HG03135 (cell line): ENCODE measurements around the gene R3HCC1L.
"Not testable (repeated sequence)": the region's sequence is repeated elsewhere in the genome, so short reads cannot be mapped to it uniquely, and the experiment has no call there.

ENCODE experiments used
- ATAC-seq: cut with Tn5 transposase; IDR thresholded peaks from one replicate; pipeline ENCODE4 v1.9.1; 2021; ENCODE audit warnings: mild to moderate bottlenecking, moderate library complexity; ENCODE audit not compliant: unreplicated experiment

Gene R3HCC1L

DNA sequence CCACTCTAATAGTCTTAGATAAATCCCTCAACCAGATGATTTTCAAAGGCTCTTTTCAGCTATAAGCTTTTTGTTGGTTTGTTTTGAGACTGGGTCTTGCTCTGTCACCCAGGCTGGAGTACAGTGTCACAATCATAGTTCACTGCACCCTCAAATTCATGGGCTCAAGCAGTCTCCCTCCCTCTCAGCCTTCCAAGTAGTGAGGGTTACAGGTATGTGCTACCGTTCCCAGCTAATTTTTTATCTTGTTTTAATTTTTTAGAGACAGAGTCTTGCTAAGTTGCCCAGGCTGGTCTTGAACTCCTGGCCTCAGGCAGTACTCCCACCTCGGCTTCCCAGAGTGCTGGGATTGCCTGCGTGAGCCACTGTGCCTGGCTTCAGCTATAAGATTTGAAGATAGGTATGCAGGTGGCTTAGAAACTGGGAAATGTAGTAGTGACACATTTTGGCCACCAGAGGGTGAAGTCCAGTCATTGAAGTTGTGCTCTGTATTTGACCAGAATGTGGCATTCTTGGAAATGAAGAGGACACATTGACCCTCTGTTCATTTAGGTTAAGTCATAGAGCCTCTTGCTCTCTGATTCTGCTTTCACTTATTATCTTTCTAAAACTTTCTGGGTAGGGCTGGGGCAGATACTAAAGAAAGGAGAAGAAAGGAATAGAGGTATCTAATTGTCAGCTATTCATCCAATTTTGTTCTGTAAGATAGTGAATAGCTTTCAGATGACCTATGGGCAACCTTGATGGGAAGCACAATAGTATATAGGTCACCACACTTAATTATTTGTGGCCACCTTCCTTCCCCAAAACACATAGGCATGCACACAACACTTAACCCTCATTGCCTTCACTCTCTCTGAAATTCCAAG lies 36.0 kb downstream of the R3HCC1L start:
- no peak for ATAC-seq

DNA sequence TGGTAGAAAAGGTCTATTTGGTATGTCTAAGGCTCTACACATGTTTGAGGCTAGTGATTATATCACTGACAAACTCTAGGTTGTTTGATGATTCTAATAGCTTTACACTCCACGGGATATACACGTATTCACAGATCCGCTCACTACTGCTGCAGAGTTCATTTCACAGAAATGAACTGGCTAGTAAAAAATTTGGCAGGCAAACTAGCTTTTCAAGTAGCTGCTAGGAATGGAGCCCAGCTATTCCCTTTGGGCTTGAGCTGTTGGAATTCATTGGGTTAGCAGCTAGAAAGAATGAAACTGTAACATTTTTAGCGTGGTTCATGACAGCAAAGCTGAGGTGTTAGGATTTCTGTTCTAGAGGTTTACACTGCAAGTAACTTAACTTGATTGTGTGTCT lies 37.6 kb downstream of the R3HCC1L start:
- no peak for ATAC-seq

DNA sequence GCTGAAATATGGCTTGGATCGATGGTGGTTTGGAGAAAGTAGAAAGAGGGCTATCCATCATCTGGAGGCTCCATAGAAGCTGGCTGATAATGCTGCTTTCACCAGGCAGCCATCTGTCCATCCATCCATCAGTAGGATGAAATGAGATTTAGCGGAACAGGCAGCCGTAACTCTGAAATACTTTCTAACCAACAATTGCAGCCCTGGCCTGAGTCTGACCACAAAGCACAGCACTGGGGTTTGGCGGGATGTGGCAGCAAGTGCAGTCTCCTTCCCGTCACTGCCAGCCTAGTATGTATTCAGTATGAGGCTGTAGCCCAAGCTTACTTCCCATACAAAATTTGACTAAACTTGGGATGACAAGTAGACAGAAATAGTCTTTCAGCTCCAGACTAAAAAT lies 38.0 kb downstream of the R3HCC1L start:
- ATAC-seq, result no peak

DNA sequence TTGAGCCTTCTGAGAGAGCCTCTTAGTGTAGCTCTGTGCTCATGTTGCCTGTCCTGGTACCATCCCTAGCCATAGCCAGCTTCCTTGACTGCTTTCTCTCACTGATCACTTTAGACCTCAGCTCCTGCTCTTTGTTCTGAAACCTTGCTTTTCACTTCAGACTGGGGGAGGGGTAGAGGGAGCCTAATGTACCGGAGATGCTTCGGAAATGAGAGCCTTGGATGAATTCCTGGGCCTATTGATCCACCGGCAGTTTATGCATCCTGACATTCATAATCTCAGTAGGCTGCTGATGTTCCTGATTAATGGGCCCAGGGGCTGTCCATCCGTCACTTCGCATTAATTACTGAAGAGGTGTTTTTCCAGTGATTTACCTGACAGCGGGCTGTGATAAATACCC lies 38.8 kb downstream of the R3HCC1L start:
- ATAC-seq, result no peak

DNA sequence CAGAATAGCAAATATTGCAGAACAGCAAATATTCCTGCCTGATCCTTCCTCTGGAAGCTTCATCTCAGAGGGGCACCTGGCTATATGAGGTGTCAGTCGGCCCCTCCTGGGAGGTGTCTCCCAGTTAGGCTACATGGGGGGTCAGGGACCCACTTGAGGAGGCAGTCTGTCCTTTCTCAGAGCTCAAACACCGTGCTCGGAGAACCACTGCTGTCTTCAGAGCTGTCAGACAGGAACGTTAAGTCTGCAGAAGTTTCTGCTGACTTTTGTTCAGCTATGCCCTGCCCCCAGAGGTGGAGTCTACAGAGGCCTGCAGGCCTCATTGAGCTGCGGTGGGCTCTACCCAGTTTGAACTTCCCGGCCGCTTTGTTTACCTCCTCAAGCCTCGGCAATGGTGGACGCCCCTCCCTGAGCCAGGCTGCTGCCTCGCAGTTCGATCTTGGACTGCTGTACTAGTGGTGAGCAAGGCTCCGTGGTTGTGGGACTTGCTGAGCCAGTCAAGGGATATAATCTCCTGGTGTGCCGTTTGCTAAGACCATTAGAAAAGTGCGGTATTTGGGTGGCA lies 48.0 kb downstream of the R3HCC1L start:
- ATAC-seq, result not testable (repeated sequence)

DNA sequence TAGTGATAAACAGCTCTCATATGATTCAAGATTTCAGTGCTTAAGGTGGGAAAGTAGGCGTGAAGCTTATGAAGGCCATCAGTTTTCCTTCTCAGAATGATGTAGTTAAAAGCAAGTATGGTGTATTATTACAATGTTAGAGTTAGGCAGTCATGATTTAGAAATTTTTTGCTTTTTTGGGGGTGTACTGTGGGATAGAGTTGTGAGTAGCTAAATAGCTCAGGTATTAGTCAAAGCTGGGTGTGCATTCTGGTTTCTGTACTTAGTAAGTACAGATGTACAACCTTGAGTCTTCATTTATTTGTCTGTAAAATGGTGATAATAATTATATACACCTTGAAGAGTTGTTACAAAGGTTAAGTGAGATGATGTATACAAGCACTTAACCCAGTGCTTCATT lies 52.2 kb downstream of the R3HCC1L start:
- ATAC-seq, result no peak

DNA sequence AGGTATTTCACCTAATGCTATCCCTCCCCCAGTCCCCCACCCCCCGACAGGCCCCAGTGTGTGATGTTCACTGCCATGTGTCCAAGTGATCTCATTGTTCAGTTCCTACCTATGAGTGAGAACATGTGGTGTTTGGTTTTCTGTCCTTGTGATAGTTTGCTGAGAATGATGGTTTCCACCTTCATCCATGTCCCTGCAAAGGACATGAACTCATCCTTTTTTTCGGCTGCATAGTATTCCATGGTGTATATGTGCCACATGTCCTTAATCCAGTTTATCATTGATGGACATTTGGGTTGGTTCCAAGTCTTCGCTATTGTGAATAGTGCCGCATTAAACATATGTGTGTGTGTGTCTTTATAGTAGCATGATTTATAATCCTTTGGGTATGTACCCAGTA lies 56.3 kb downstream of the R3HCC1L start:
- ATAC-seq, result not testable (repeated sequence)

DNA sequence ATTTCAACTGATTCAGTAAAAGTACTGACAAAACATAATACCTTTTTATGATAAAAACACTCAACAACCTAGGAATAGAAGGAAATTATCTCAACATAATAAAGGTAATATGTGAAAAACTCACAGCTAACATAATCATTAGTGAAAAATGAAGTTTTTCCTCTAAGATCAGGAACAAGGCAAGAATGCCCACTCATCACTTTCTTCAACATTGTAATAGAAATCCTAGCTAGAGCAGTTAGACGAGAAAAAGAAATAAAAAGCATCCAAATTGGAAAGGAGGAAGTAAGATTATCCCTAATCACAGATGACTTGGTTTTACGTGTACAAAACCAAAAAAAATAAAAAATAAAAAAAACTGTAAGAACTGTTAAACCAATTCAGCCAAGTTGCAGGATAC lies 58.6 kb downstream of the R3HCC1L start:
- no peak for ATAC-seq

DNA sequence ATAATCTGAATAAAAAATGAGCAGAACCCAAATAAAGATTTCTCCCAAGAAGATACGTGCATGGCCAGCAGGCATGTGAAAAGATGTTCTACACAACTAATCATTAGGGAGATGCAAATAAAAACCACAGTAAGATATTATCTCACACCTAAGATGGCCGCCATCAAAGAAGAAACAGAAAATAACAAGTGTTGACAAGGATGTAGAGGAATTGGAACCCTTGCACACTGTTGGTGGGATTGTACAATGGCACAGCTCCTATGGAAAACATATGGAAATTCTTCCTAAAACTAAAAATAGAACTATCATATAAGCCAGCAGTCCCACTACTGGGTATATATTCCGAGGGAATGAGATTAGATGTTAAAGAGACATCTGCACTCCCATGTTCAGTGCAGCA lies 60.2 kb downstream of the R3HCC1L start:
- no peak for ATAC-seq

DNA sequence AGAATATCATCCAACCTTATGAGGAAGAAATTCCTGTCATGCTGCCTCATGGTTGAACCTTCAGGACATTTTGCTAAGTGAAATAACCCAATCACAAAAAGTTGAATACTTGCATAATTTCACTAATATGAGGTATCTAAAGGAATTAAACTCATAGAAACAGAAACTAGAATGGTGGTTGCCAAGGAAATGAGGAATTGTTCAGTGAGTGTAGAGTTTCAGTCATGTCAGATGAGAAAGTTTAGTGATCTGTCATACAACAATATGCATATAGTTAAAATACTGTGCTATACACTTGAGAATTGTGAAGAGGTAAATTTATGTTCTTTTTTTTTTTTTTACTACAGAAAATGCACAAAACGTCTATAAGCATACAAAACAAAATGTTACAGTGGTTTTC lies 60.7 kb downstream of the R3HCC1L start:
- ATAC-seq, result no peak

DNA sequence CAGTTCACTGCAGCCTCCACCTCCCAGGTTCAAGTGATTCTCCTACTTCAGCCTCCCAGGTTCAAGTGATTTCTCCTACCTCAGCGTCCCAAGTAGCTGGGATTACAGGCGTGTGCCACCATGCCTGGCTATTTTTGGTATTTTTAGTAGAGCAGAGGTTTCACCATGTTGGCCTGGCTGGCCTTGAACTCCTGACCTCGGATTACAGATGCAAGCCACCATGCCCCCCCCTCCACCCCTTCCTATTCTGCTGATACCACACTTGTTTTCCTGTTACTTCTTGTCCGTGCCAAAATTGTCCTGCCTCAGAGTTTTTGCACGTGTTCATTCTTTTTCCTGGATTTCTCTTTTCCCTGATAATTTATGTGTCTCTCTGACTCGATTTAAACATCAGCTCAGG lies 62.5 kb downstream of the R3HCC1L start:
- no peak for ATAC-seq

DNA sequence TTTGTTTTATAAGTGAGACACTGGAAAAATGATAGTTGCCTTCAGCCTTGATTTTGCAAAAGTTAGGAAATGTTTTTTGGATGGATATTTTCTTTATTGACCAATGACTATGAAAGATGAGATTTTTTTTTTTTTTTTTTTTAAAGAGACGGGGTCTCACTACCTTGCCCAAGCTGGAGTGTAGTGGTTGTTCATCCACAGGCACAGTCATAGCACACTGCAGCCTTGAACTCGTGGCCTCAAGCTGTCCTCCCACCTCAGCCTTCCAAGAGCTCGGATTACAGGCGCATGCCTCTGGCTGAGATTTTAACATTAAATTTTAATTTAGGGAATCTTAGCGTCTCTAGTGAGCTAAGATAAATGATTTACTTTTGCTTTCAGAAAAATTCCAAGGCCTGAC lies 67.3 kb downstream of the R3HCC1L start:
- no peak for ATAC-seq

DNA sequence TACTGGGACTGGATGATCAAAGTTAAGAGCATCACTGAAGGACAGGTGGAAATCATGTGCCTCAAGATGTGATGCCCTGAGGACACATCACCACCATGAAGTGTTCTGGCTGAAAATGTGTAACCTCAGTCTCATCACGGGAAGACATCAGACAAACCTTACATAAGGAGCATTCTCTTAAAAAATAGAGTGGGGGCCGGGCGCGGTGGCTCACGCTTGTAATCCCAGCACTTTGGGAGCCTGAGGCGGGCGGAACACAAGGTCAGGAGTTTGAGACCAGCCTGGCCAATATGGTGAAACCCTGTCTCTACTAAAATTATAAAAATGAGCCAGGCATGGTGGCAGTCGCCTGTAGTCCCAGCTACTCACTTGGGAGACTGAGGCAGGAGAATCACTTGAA lies 67.9 kb downstream of the R3HCC1L start:
- ATAC-seq, result no peak

DNA sequence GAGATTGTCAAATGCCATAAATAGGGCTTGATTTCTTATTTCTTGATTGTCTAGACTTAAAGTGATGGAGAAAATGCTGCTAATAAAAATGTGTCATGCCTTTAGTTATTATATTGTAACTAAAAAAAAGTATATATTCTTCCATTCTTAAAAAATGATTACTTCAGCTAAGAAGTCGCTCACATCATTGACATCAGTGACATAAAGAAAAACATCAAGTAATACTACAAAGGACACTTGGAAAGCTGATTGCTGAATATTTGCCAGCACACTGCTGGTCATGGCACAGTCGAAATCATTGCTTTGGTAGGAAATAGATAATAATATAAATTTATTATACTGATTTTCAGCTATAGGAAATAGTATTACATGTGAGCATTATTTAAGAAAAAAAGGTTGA lies 70.9 kb downstream of the R3HCC1L start:
- ATAC-seq, result no peak

DNA sequence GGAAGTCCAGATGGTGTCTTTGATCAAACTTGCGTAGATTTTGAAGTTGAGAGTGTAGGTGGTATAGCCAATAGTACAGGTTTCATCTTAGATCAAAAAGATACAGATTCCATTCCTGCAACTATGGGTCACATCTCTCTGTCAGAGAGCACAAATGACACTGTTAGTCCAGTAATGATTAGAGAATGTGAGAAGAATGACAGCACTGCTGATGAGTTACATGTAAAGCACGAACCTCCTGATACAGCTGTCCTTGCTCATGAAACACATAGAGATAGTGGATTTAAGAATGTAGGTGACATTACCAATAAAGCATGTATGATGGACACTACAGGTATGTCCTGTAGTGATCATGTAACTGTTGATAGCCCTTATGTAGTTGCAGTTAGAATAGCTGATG lies 74.5 kb downstream of the R3HCC1L start:
- ATAC-seq, result no peak

DNA sequence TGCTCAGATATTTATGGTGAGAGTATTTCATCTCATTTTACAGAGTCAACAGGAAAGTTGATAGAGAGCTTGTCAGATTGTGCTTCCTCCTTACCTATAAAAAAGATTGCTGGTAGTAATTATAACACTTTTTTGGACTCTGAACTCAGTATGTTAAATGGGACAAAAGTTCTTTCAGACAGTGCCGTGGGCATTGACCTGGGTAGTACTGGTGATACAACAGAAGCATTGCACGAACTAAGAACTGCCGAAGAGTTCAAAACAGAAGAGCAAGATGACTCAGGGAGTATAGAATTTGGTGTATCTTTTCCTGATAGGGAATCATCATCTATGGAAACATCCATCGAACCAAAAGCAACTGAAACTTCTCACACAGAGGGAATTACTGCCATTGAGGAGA lies 75.0 kb downstream of the R3HCC1L start:
- ATAC-seq, result no peak

DNA sequence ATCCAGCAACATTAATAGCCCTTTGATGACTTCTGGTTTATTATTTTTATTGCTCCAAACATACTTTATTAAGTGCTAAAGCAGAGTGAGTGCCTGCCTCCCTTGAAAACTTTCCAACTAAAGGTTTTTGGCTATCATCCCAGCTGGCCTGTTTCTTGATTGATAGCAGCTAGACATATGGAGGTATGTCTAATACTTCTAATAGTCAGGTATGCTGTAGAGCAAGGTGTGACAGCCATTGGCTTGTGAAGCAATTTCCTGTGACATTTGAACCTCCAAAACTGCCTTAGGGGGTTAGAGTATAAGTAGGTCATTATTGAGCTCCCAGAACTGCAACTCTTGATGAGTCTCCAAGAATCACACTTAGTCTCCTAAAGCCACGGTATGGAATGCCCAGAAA lies 77.7 kb downstream of the R3HCC1L start:
- ATAC-seq, result no peak

DNA sequence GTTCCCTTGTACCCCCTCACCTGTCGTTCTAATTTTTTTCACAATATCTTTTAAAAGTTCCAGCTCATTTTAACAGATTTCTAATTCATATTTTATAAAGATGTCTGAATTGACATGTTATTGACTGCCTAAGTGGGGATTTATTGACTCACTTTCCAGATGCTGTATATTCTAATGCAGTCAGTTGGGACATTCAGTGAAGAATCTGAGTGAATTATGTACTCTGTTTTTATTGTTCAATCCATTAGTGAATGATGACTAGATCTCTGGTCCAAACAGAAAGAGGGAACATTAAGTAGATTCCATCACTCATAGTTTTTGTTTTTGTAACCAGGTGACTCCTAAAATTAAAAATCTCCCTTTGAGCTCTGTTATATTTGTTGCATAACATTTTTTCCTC lies 79.3 kb downstream of the R3HCC1L start:
- ATAC-seq, result no peak

DNA sequence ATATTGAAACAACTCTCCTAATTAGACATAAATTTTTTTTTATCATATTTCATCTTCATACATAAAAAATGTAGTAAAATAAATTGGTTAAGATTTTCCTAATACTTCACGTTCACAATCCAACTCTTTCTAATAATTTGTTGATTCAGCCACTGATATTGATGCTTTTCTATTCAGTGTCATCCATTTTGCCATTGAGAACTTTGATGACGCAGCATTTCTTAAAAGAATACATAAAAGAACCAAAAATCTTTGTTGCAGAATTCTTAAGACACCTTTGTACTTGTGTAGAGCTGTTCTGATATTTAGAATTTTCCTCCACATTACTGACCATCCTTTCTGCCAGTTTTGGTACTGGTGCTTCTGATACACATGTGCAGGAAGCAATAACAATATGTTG lies 80.9 kb downstream of the R3HCC1L start:
- ATAC-seq, result no peak

DNA sequence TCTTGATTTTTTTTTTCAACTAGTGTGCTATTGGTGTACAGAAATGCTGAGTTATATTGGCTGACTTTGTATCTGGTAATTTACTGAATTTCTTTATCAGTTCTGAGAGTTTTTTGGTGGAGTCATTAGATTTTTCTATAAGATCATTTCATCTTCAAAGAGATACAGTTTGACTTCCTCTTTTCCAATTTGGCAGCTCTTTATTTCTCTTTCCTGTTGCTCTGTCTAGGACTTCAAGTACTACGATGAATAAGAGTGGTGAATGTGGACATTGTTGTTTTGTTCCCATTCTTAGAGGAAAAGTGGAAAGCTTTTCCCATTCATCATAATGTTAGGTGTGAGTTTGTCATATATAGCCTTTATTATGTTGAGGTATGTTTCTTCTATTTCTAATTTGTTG lies 83.3 kb downstream of the R3HCC1L start:
- no peak for ATAC-seq

DNA sequence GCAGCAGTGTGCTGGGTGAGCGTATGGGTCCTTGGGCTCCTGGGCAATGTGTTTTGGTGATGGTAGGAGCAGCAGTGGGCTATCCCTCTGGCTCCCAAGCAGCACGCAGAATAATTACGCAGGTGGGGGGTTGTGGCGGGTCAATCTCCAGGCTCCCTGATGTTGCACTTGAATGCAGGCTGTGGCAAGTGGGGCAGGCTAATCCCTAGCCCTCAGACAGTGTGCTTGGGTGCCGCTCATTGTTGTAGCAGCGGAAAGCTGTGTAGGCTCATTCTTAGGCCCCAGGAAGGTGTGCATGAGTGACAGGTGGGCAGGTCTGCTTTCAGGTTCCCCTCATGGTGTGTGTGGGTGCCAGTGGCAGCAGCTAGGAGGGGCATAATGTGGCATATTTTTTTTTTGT lies 89.4 kb downstream of the R3HCC1L start:
- no peak for ATAC-seq

DNA sequence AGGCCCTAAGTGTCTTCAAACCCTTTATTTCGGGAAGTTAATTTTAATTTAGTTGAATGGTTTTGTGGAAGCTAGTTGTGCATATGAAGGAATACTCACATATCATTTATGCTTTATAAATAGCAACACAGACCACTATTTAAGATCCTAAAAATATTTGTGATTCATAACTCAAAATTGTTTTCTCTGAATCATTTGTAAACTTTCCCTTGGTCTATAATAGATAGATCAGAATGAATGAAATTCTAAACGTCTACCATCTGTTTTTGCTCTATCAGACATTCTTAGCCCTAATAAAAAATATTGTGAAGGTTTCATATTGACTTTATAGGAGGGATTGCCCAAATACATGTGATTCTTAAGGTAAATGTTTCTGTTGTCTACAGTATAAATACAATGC lies 90.1 kb downstream of the R3HCC1L start:
- no peak for ATAC-seq

DNA sequence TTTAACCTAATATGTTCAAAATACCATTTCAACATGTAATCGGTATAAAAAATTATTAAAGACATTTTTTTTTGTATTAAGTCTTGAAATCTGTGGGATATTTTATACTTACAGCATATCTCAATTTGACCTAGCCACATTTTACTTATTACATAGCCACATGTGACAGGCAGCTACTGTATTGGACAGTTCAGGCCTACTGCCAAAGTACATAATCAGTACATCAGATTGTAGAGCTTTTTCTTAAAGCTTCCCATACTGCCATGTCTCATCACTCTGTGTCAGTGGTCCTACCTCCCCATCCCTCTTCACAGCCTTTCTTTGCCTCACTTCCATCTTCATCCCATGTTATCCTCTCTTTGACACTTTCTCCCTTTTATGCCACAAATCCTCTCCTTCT lies 90.5 kb downstream of the R3HCC1L start:
- ATAC-seq, result no peak
